NB4 (cell line): ENCODE measurements around the gene GNAI2.
A peak's percentile ranks its signal among the peaks of the same experiment; 100 is the strongest.
"Not testable (repeated sequence)": the region's sequence is repeated elsewhere in the genome, so short reads cannot be mapped to it uniquely, and the experiment has no call there.

Experiments
- DNase-seq: peaks from one replicate; pipeline ENCODE4 v3.0.0; 2010; ENCODE audit warnings: low read depth
- H3K4me3 ChIP-seq: one replicate; pipeline ENCODE4 v1.5.1; 2011; ENCODE audit warnings: mild to moderate bottlenecking, low read depth, low read length, moderate library complexity
- MYC ChIP-seq: IDR thresholded peaks from 2 replicates; pipeline ENCODE4 v1.6.1; 2011; ENCODE audit warnings: low read depth, low read length
- POLR2A ChIP-seq: IDR thresholded peaks from 2 replicates; pipeline ENCODE4 v1.6.1; 2011; ENCODE audit warnings: mild to moderate bottlenecking; ENCODE audit not compliant: insufficient read length; ENCODE audit errors: extremely low read depth
- TF ChIP-seq, protein P1 (sequence below): IDR thresholded peaks from 2 replicates; pipeline ENCODE4 v1.6.1; 2011; ENCODE audit warnings: low read depth, low read length
- TF ChIP-seq, protein P2 (sequence below): IDR thresholded peaks from one replicate; pipeline ENCODE4 v1.5.1; 2012; ENCODE audit warnings: low read depth, low read length

The GNAI2 gene

DNA sequence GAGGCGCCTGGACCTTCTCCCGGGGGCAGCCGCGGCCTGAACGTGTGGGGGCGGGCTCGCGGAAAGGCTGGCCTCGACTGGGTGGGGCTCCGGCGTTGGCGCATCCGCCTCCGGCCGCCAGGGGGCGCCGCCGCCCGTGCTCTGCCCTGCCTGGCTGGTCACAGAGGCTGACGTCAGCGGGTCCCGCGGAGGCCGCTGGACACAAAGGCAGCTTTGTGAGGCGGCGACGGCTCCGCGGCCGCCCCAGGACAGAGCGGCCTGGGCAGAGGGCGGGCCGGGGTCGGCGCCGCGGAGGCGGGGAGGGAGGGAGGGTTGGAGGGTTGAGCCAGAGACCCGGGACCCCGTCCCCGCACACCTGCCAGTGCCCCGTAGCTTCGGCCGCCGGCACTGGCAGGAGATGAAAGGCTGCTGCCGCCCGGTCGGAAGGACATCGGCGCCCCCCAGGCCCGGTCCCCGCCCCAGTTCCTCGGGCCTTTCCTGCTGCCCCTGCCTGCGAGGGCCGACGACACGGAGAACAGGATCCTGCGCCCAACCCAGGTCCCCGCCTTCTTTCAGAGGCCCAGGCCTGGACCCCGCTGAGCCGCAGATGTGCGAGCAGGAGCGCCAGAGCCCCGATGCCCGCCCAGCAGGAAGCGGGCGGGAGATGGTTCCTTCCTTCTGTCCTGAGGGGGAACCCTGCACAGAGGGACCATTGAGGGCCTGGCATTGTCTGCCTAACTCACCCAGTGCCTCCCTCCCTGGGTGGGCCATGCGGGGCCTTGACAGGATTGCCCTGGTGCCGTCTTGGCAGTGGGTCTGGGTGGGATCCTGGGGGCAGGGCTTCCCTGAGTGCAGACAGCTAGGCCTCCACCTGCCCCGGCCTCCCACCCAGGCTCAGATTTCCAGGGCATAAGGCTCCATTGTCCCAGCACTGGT is 24.3 kb downstream of the GNAI2 start:
- TF ChIP-seq, protein P1, sequence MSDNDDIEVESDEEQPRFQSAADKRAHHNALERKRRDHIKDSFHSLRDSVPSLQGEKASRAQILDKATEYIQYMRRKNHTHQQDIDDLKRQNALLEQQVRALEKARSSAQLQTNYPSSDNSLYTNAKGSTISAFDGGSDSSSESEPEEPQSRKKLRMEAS = peak; percentile 32
- peak; percentile 36 for TF ChIP-seq POLR2A
- TF ChIP-seq, protein P2, sequence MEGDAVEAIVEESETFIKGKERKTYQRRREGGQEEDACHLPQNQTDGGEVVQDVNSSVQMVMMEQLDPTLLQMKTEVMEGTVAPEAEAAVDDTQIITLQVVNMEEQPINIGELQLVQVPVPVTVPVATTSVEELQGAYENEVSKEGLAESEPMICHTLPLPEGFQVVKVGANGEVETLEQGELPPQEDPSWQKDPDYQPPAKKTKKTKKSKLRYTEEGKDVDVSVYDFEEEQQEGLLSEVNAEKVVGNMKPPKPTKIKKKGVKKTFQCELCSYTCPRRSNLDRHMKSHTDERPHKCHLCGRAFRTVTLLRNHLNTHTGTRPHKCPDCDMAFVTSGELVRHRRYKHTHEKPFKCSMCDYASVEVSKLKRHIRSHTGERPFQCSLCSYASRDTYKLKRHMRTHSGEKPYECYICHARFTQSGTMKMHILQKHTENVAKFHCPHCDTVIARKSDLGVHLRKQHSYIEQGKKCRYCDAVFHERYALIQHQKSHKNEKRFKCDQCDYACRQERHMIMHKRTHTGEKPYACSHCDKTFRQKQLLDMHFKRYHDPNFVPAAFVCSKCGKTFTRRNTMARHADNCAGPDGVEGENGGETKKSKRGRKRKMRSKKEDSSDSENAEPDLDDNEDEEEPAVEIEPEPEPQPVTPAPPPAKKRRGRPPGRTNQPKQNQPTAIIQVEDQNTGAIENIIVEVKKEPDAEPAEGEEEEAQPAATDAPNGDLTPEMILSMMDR = peak; percentile 88
- no peak for TF ChIP-seq MYC
- DNase-seq = peak; percentile 86
- H3K4me3 ChIP-seq = no peak overlapping the region

DNA sequence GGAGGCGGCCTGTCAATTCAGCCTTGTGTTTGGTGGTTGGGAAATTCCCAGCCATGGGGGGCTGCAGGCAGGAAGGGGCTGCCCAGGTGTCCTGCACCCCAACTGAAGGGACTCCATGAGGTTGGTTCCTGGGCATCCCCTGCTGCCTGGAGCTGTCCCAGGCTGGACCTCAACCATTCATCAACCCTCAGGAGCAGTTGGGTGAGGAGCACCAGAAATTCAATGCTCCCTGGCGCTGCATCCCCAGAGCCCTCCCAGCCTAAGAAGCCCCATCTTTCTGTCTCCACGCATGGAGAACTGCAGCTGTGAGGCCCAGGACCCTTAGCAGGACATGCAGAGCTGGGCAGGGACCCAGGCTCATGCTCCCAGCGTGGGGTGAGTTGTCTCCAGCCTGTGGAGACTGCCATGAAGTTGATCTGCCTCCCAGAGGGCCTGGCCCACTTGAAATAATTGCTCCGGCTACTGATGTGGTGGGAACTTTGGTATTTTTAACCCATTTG is 25.0 kb downstream of the GNAI2 start:
- no peak overlapping the region for H3K4me3 ChIP-seq
- TF ChIP-seq, protein P2 = no peak
- no peak for TF ChIP-seq POLR2A
- TF ChIP-seq, protein P1 = no peak
- no peak for TF ChIP-seq MYC
- DNase-seq = no peak

DNA sequence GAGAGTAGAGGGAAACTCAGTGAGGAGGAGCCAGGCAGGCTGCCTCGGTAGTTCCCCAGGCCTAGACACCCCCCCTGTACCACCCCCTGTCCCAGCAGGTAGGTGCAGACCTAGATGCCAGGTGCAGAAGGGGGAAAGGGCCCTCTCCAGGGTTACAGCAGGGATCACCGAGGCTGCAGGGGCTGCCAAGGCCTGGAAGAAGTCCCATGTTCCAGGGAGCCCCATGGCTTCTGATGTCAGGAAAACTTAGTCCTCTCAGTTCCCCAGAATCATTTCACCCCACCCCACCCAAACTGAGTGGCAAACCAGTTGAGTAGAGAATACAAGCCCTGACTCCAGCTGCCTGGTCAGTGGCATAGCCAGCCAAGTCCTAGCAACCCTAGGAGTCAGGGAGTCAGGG is 25.5 kb downstream of the GNAI2 start:
- DNase-seq = no peak
- no peak overlapping the region for H3K4me3 ChIP-seq

DNA sequence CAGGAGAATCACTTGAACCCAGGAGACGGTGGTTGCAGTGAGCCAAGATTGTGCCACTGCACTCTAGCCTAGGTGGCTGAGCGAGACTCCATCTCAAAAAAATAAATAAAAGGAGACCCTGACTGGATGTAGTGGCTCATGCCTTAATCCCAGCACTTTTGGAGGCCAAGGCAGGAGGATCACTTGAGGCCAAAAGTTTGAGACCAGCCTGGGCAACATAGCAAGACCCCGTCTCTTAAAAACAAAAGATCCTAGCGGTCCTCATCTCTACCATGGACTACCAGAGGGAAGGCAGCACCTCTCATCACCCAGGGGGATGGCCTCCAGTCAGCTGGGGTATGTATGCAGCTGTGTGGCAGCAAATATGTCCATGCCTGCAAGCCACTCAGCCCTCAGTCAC is 26.2 kb downstream of the GNAI2 start:
- not testable (repeated sequence) for DNase-seq

More for the DNA sequence above, 25.5 kb downstream of the GNAI2 start:
- TF ChIP-seq, protein P1 = no peak
- no peak for TF ChIP-seq MYC
- TF ChIP-seq, protein P2 = no peak
- TF ChIP-seq POLR2A = no peak

DNA sequence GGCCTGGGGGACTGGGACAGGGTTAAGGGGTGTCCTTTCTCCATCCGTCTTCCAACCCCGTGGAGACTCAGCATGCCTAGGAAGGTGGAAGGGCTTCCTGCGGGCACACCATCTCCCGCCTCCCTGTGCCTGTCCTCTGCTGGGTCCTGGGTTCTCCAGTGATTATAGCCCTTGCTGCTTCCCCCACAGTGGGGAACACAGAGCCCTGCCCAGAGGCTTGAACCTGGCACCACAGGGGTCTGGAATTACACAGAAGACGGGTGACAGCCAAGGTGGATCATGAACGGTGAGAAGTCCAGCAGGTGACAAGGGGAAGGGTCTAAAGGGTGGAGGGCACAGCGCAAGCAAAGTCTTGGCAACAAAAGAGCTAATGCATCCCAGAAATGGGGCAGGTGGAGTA is 26.8 kb downstream of the GNAI2 start:
- TF ChIP-seq MYC (no peak), POLR2A (no peak)
- TF ChIP-seq, protein P1 = no peak
- TF ChIP-seq, protein P2 = no peak
- DNase-seq = no peak
- no peak overlapping the region for H3K4me3 ChIP-seq

More for the DNA sequence above, 26.2 kb downstream of the GNAI2 start:
- H3K4me3 ChIP-seq = not testable (repeated sequence)

DNA sequence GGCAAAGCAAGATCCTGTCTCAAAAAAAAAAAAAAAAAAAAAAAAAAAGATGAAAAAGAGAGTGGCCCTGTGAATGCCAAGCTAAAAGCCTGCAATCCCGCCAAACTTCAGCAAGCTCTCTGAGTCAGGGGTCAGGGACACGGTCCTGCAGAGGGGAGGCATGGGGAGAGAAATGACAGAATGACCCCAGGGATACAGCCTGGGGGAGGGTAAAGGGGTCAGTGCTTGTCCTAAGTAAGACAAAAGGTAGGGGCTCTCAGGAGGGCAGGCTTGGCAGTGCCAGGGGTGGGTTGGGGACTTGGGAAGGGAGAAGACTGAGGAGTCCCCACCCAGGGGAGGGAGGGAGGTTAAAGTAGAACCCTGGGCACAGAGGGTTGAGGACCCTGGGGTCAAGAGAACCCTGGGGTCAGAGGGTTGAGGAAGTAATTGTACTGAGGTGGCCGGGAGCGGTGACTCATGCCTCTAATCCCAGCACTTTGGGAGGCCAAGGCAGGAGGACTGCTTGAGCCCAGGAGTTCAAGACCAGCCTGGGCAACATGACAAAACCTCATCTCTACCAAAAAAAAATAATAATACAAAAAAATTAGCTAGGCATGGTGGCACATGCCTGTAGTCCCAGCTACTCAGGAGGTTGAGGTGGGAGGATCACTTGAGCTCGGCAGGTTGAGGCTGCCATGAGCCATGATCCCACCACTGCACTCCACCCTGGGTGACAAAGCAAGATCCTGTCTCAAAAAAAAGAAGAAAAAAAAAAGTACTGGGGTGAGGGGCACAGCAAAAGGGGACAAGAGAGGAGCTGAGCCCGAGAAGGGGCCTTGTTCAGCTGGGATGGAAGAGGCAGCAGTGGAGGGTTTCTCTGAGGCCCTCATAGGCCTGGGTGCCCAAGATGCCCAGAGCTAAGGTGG is 27.7 kb downstream of the GNAI2 start:
- no peak for DNase-seq
- TF ChIP-seq POLR2A = no peak
- TF ChIP-seq, protein P1 = no peak
- TF ChIP-seq, protein P2 = no peak
- TF ChIP-seq MYC = no peak
- H3K4me3 ChIP-seq = no peak overlapping the region
